A549 (cell line): ENCODE results near the gene CCR8. TPM values are rescaled to one million over a fixed set of nuclear protein-coding genes. Genes with fewer than 3 reads are reported as not detected.

ENCODE experiments used
- ATAC-seq, 2 experiments: fragments of 200-7000 bp in 1 of 2; fragments of >200 bp in 1 of 2; cut with Nextera tagmentation in 1 of 2; cut with Tn5 transposase in 1 of 2; 3 replicates each; pipeline versions ENCODE4 v1.8.0 to v1.9.1; 2018 to 2020; ENCODE audit warnings: mild to moderate bottlenecking in 1 of 2, moderate library complexity in 1 of 2
- CTCF ChIA-PET: fragments of 300-600 bp; sonication (Branson Sonifier 250); formaldehyde crosslinking; extraction: SDS; loops from one replicate; lab custom pipeline; 2021; ENCODE audit warnings: antibody characterized with exemption, inconsistent platforms; lab: Yijun Ruan, JAX
- POLR2A ChIA-PET: fragments of 350-600 bp; formaldehyde crosslinking; extraction: SDS; loops from one replicate; lab custom pipeline; 2021; ENCODE audit warnings: antibody characterized with exemption, inconsistent platforms; lab: Yijun Ruan, JAX
- DNase-seq, 2 experiments: peaks; one replicate each; pipeline versions ENCODE4 v3.0.0 to v3.0.0-alpha.2; 2011 to 2016; ENCODE audit warnings: low read depth in 1 of 2, low spot score in 1 of 2
- FAIRE-seq: peaks from 2 replicates; lab custom pipeline; 2011; peaks lifted over from hg19 to GRCh38; lab: Jason Lieb, UNC
- H3K27ac ChIP-seq, 2 experiments: fragments of >200 bp; sonication (Bioruptor Twin); formaldehyde crosslinking; 3 replicates each; pipeline ENCODE4 v1.5.1; 2016 to 2017
- H3K4me1 ChIP-seq: fragments of >200 bp; sonication (Bioruptor Twin); formaldehyde crosslinking; 3 replicates; pipeline ENCODE4 v1.6.1; 2016
- H3K4me2 ChIP-seq: fragments of >200 bp; sonication (Bioruptor Twin); formaldehyde crosslinking; 3 replicates; pipeline ENCODE4 v1.6.1; 2016
- H3K4me3 ChIP-seq: fragments of >200 bp; sonication (Bioruptor Twin); formaldehyde crosslinking; 3 replicates; pipeline ENCODE4 v1.5.1; 2016
- H3K9me3 ChIP-seq: fragments of >200 bp; sonication (Bioruptor Twin); formaldehyde crosslinking; 3 replicates; pipeline ENCODE4 v1.6.1; 2016
- ESRRA ChIP-seq: fragments of 150-350 bp; IDR thresholded peaks from 2 replicates; pipeline ENCODE4 v1.6.1; 2014; ENCODE audit warnings: mild to moderate bottlenecking, low read length, borderline replicate concordance
- FOSB ChIP-seq: fragments of 250-450 bp; sonication (Bioruptor Pico); IDR thresholded peaks from 2 replicates; pipeline ENCODE4 v1.5.0; 2020; ENCODE audit warnings: mild to moderate bottlenecking, moderate library complexity
- FOSL2 ChIP-seq, 2 experiments: fragments of 450-650 bp in 1 of 2; fragments of >200 bp in 1 of 2; sonication (Bioruptor Twin) in 1 of 2; formaldehyde crosslinking; IDR thresholded peaks; 2 replicates each; pipeline versions ENCODE4 v1.5.0 to v1.6.1; 2016 to 2020; ENCODE audit warnings: mild to moderate bottlenecking in 1 of 2, moderate library complexity in 1 of 2
- FOXS1 ChIP-seq: fragments of 250-450 bp; sonication (Bioruptor Pico); IDR thresholded peaks from 2 replicates; pipeline ENCODE4 v1.5.0; 2020; ENCODE audit warnings: mild to moderate bottlenecking, moderate library complexity
- HOXB5 ChIP-seq: fragments of 250-450 bp; sonication (Bioruptor Pico); IDR thresholded peaks from 2 replicates; pipeline ENCODE4 v1.5.0; 2020; ENCODE audit warnings: mild to moderate bottlenecking, moderate library complexity
- PHF8 ChIP-seq: fragments of 200-600 bp; sonication (generic); IDR thresholded peaks from 2 replicates; pipeline ENCODE4 v1.6.1; 2016; ENCODE audit warnings: low read depth, mild to moderate bottlenecking, antibody characterized with exemption, moderate library complexity, borderline replicate concordance
- POLR2A ChIP-seq: IDR thresholded peaks from 2 replicates; pipeline ENCODE4 v1.6.1; 2012; ENCODE audit warnings: mild to moderate bottlenecking, low read length
- POLR2AphosphoS2 ChIP-seq: conservative IDR thresholded peaks from 2 replicates; pipeline ENCODE4 v1.6.1; 2012; ENCODE audit warnings: low read length, improper control_type of control experiment, inconsistent platforms
- RAD21 ChIP-seq, 2 experiments: fragments of >200 bp in 1 of 2; sonication (Bioruptor Twin) in 1 of 2; formaldehyde crosslinking in 1 of 2; IDR thresholded peaks in 1 of 2; conservative IDR thresholded peaks in 1 of 2; 2 replicates in 1 of 2; 3 replicates in 1 of 2; pipeline ENCODE4 v1.6.1; 2012 to 2018; ENCODE audit warnings: inconsistent platforms in 1 of 2
- TP53 ChIP-seq: fragments of 250-450 bp; sonication (Bioruptor Pico); IDR thresholded peaks from 2 replicates; pipeline ENCODE4 v1.5.0; 2021; ENCODE audit warnings: mild to moderate bottlenecking, moderate library complexity
- ZC3H11A ChIP-seq: fragments of 450-650 bp; IDR thresholded peaks from 2 replicates; pipeline ENCODE4 v1.6.1; 2014; ENCODE audit warnings: antibody characterized with exemption, mild to moderate bottlenecking
- ZFP36 ChIP-seq: fragments of 450-650 bp; IDR thresholded peaks from 2 replicates; pipeline ENCODE4 v1.6.1; 2014; ENCODE audit warnings: borderline replicate concordance; ENCODE audit not compliant: partially characterized antibody
- ZSCAN20 ChIP-seq: fragments of 250-450 bp; sonication (Bioruptor Pico); IDR thresholded peaks from 2 replicates; pipeline ENCODE4 v1.8.0; 2022; ENCODE audit warnings: mild to moderate bottlenecking, moderate library complexity
- WGBS: methylation state at CpG from one replicate; pipeline ENCODE4 v1.1.6; 2017; ENCODE audit errors: missing lambda C conversion rate; 5-methylcytosine and 5-hydroxymethylcytosine counted together
- polyA plus RNA-seq, 4 experiments: library from polyadenylated mRNA; depleted of rRNA in 3 of 4; stranded (reverse); fragments of >200 nt; fragmentation: RNase III in 1 of 4; extraction: RNeasy Plus Mini Kit Qiagen cat#74134 plus additional on column Dnase treatment in 1 of 4; gene quantifications; 2 replicates in 3 of 4; 3 replicates in 1 of 4; pipeline ENCODE4 v1.2.3, GENCODE V29; 2011 to 2017
- TF ChIP-seq, protein P1 (sequence below): fragments of >200 bp; sonication (Bioruptor Twin); formaldehyde crosslinking; IDR thresholded peaks from 3 replicates; pipeline ENCODE4 v1.5.1; 2016
- TF ChIP-seq, protein P2 (sequence below): IDR thresholded peaks from 2 replicates; pipeline ENCODE4 v1.6.1; 2012
- TF ChIP-seq, protein P3 (sequence below): fragments of 250-450 bp; sonication (Bioruptor Pico); IDR thresholded peaks from 2 replicates; pipeline ENCODE4 v1.5.0; 2021; ENCODE audit warnings: mild to moderate bottlenecking, moderate library complexity, borderline replicate concordance

CCR8 gene
- polyA plus RNA-seq, 2 of the 4 experiments (the other 2 are of a cell fraction): not detected

DNA sequence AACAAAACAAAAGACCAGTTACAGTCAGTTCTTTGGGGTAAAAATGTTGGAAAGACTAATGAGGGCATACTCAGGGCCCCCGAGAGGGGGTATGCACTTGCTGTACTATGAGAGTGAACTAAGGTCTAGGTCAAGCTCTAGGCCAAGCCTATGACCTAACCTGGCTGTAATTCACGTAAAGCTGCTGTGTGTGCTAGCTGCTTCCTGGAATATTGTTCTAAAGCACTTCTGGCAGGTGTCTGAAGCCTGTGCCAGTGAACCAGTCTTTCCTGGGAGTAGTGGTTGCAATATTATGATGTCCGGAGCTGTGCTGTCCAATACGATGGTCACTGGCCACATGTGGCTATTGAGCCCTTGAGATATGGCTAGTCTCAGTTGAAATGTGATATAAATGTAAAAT, 36.5 kb upstream of the CCR8 start (continued):
- TF ChIP-seq, protein P1, sequence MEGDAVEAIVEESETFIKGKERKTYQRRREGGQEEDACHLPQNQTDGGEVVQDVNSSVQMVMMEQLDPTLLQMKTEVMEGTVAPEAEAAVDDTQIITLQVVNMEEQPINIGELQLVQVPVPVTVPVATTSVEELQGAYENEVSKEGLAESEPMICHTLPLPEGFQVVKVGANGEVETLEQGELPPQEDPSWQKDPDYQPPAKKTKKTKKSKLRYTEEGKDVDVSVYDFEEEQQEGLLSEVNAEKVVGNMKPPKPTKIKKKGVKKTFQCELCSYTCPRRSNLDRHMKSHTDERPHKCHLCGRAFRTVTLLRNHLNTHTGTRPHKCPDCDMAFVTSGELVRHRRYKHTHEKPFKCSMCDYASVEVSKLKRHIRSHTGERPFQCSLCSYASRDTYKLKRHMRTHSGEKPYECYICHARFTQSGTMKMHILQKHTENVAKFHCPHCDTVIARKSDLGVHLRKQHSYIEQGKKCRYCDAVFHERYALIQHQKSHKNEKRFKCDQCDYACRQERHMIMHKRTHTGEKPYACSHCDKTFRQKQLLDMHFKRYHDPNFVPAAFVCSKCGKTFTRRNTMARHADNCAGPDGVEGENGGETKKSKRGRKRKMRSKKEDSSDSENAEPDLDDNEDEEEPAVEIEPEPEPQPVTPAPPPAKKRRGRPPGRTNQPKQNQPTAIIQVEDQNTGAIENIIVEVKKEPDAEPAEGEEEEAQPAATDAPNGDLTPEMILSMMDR: no peak
- TF ChIP-seq TP53 (CRISPR knock-in tag): no peak

DNA sequence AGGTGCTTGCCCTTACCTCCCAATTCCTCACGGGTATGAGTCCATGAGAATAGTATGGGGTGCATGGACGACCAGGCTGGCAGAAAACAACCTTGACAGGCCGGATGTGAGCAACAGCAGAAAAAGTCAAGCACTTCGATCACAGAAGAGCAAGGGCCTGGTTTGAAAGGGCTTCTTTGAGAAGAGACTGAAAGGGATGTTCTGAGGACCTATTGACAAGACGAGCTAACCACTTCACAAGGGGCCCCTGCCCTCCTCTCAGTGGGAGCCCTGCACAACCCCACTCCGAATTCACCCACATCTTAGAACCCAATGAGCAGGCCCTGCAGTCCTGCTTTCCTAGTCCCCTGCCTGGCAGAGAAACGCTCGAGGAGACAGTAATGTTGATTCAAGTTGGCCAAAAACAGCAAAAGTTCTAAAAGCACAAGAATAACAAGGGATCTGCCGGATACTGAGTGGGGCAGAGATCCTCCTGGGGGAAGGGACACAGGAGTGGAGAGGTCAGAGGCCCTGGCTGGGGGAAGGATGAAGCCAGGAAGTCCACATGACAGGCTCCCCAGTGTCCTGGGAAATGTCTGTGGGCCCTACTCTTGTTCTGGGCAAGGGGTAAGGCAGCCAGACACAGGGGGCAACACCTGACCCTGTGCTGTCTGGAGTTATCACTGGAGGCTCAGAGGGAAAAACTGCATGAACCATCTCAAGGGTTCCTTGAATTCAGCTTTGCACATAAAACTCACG, 34.9 kb upstream of the CCR8 start:
- no peak for ATAC-seq
- no peak for DNase-seq
- H3K27ac ChIP-seq: no peak overlapping the region
- no peak for FAIRE-seq
- H3K4me3 ChIP-seq: no peak overlapping the region
- H3K4me1 ChIP-seq: no peaks in the 10 kb centered on the region
- CTCF ChIA-PET: interaction anchor here (0.6 to 21.3 kb wide), 8 partner anchors 8 to 265 kb away, joined by 3 to 459 read pairs (median 4); partner anchors contain the start of genes CX3CR1, GORASP1, TTC21A and XIRP1
- H3K4me2 ChIP-seq: no peak overlapping the region
- H3K9me3 ChIP-seq: peaks cover 18% of the 10 kb centered on the region; the same call in 2 of the 3 replicates
- 36% methylated on average over 10 of the region's 10 CpGs for WGBS
- no peak for TF ChIP-seq POLR2AphosphoS2
- no peak for TF ChIP-seq PHF8
- TF ChIP-seq, protein P2, sequence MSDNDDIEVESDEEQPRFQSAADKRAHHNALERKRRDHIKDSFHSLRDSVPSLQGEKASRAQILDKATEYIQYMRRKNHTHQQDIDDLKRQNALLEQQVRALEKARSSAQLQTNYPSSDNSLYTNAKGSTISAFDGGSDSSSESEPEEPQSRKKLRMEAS: no peak
- TF ChIP-seq, protein P3, sequence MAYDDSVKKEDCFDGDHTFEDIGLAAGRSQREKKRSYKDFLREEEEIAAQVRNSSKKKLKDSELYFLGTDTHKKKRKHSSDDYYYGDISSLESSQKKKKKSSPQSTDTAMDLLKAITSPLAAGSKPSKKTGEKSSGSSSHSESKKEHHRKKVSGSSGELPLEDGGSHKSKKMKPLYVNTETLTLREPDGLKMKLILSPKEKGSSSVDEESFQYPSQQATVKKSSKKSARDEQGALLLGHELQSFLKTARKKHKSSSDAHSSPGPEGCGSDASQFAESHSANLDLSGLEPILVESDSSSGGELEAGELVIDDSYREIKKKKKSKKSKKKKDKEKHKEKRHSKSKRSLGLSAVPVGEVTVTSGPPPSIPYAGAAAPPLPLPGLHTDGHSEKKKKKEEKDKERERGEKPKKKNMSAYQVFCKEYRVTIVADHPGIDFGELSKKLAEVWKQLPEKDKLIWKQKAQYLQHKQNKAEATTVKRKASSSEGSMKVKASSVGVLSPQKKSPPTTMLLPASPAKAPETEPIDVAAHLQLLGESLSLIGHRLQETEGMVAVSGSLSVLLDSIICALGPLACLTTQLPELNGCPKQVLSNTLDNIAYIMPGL: no peak
- TF ChIP-seq ZSCAN20: no peak
- no peak for TF ChIP-seq ZFP36
- no peak for TF ChIP-seq ESRRA
- no peak for TF ChIP-seq HOXB5 (CRISPR knock-in tag)
- no peak for TF ChIP-seq FOSB (CRISPR knock-in tag)
- TF ChIP-seq POLR2A: no peak
- TF ChIP-seq FOXS1 (CRISPR knock-in tag): no peak
- no peak for TF ChIP-seq ZC3H11A
- no peak for TF ChIP-seq FOSL2 (IDR thresholded peaks at IDR 0.05)
- no peak for TF ChIP-seq FOSL2 (CRISPR knock-in tag; IDR thresholded peaks at IDR 0.05)
- POLR2A ChIA-PET: no interaction called here

DNA sequence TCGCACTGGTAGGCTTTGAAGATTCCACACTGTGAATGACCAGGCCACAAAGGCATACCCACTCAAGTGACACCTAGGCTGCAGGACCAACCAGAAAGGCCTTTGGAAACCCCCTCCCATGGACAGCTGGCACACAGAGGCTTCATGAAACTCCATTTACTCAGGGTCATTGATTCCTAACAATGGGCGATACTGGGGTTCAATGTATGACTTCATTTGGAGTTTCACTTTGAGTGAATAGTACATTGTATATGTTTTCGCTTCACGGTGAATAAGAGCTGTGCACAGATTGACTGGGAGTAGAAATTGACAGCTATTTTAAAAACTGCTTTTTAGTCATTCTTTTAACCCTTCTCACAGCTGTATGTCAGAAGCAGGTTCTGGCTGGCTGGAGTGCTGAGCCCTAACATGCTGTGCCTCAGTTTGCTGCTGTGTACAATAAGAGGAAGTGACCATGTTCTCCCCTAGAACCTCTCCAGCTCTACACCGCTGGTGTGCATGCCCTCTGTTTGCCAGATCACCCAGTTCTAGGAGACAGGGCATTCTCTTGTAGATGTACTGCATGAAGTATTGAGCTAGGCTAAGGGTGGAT, 34.2 kb upstream of the CCR8 start:
- ATAC-seq: no peak
- no peak overlapping the region for H3K4me2 ChIP-seq
- CTCF ChIA-PET: interaction anchor here (0.8 to 21.3 kb wide), 6 partner anchors 9 to 266 kb away, joined by 3 to 459 read pairs (median 4); partner anchors contain the start of genes CX3CR1 and XIRP1
- no peak for DNase-seq
- H3K4me1 ChIP-seq: no peaks in the 10 kb centered on the region
- H3K9me3 ChIP-seq: peaks cover 25% of the 10 kb centered on the region; the same call in 2 of the 3 replicates
- 70% methylated on average over 5 of the region's 5 CpGs for WGBS
- no peak for FAIRE-seq
- no peak overlapping the region for H3K4me3 ChIP-seq
- H3K27ac ChIP-seq: no peak overlapping the region
- TF ChIP-seq RAD21 (conservative IDR thresholded peaks at IDR 0.05 in 1 of 2, IDR thresholded peaks at IDR 0.05 in 1 of 2): no peak
- POLR2A ChIA-PET: no interaction called here
